NB4 (cell line): ENCODE measurements around the gene PTCH1.

Source experiments
- DNase-seq: peaks from one replicate; pipeline ENCODE4 v3.0.0; 2010; ENCODE audit warnings: low read depth
- H3K4me3 ChIP-seq: one replicate; pipeline ENCODE4 v1.5.1; 2011; ENCODE audit warnings: mild to moderate bottlenecking, low read depth, low read length, moderate library complexity
- MAX ChIP-seq: IDR thresholded peaks from 2 replicates; pipeline ENCODE4 v1.6.1; 2011; ENCODE audit warnings: low read depth, low read length
- MYC ChIP-seq: IDR thresholded peaks from 2 replicates; pipeline ENCODE4 v1.6.1; 2011; ENCODE audit warnings: low read depth, low read length
- POLR2A ChIP-seq: IDR thresholded peaks from 2 replicates; pipeline ENCODE4 v1.6.1; 2011; ENCODE audit warnings: mild to moderate bottlenecking; ENCODE audit not compliant: insufficient read length; ENCODE audit errors: extremely low read depth
- TF ChIP-seq, protein P1 (sequence below): IDR thresholded peaks from one replicate; pipeline ENCODE4 v1.5.1; 2012; ENCODE audit warnings: low read depth, low read length

The PTCH1 gene

DNA sequence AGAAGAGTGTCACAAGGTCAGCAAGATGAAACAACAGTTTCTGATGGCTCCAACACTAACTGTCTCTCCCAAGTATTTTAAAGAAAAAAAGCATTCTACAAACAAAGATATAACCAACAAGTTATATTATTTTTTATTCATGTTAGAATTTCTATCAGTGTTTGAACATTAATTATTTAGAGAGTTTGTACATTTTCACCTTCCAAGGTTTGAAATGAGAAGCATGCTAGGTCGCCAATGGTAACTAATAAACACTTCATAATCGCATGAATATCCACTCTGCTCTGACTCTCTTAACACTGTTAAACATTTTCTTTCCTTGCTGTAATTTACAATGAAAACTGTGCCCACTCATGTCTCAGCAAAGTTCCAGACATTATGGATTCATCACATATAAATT is 73.5 kb downstream of the PTCH1 start:
- DNase-seq = no peak

DNA sequence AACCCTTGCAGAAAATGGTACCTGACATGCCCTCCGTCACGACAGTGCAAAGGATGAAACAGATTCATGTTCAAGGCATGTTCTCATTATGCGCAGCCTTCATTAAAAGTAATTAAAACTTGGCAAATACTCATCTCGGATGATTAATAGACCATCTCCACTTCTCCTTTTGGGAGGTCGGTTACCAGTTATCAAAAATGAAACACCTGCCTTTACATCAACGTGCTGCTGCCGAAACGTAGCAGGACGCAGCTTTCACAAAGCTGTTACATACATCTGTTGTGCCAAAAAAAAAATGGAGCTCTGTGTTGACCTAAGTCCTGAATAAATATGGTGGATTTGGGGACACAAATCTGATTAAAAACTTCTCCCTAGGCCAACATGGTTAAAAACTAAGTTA is 75.7 kb downstream of the PTCH1 start:
- no peak for TF ChIP-seq MAX
- TF ChIP-seq, protein P1, sequence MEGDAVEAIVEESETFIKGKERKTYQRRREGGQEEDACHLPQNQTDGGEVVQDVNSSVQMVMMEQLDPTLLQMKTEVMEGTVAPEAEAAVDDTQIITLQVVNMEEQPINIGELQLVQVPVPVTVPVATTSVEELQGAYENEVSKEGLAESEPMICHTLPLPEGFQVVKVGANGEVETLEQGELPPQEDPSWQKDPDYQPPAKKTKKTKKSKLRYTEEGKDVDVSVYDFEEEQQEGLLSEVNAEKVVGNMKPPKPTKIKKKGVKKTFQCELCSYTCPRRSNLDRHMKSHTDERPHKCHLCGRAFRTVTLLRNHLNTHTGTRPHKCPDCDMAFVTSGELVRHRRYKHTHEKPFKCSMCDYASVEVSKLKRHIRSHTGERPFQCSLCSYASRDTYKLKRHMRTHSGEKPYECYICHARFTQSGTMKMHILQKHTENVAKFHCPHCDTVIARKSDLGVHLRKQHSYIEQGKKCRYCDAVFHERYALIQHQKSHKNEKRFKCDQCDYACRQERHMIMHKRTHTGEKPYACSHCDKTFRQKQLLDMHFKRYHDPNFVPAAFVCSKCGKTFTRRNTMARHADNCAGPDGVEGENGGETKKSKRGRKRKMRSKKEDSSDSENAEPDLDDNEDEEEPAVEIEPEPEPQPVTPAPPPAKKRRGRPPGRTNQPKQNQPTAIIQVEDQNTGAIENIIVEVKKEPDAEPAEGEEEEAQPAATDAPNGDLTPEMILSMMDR = no peak
- TF ChIP-seq MYC = no peak
- TF ChIP-seq POLR2A = no peak
- no peak for DNase-seq
- H3K4me3 ChIP-seq = no peak overlapping the region

More for the DNA sequence above, 73.5 kb downstream of the PTCH1 start:
- no peak overlapping the region for H3K4me3 ChIP-seq
- TF ChIP-seq, protein P1 = no peak
- TF ChIP-seq POLR2A (no peak), MAX (no peak), MYC (no peak)

- H3K4me3 ChIP-seq = no peak overlapping the region
- TF ChIP-seq POLR2A = no peak
- TF ChIP-seq MAX = no peak
- no peak for TF ChIP-seq MYC
- TF ChIP-seq, protein P1 = no peak
- DNase-seq = no peak
Measured at GRCh38 chr9:95440447-95440846, 76.3 kb downstream of the PTCH1 start.

- no peak for DNase-seq
- no peak for TF ChIP-seq MYC
- TF ChIP-seq, protein P1 = no peak
Measured at GRCh38 chr9:95438561-95439357, 78.0 kb downstream of the PTCH1 start.

DNA sequence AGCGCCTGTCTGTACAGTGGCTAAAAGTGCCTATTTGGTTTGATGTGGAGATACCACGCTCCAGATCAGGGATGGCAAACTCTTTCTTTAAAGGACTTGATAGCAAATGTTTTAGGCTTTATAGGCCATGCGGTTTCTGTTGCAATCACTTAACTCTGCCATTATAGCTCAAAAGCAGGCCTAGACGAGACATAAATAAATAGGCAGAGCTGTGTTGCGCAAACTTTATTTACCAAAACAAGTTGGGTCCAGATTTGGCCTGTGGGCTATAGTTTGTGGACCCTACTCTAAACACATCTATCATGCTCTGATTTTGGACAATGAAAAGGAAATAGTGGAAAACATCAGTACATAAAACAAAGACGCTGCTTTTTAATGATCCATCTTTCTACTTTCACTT is 79.2 kb downstream of the PTCH1 start:
- TF ChIP-seq MAX (no peak), MYC (no peak), POLR2A (no peak)
- TF ChIP-seq, protein P1 = no peak
- H3K4me3 ChIP-seq = no peak overlapping the region
- DNase-seq = no peak

More at GRCh38 chr9:95438561-95439357, 78.0 kb downstream of the PTCH1 start:
- H3K4me3 ChIP-seq = no peak overlapping the region

GRCh38 chr9:95436416-95436815 is 80.4 kb downstream of the PTCH1 start:
- H3K4me3 ChIP-seq = no peak overlapping the region
- no peak for DNase-seq
- no peak for TF ChIP-seq MAX
- no peak for TF ChIP-seq MYC
- TF ChIP-seq POLR2A = no peak
- TF ChIP-seq, protein P1 = no peak
